AG09319 (cell line): ENCODE results near the gene APLP2.

Experiments
- DNase-seq: peaks from one replicate; pipeline ENCODE4 v3.0.0-alpha.2; 2010; ENCODE audit warnings: low read depth; ENCODE audit errors: extremely low read depth
- CTCF ChIP-seq: IDR thresholded peaks from 2 replicates; pipeline ENCODE4 v1.5.1; 2011; ENCODE audit warnings: low read depth, mild to moderate bottlenecking, inconsistent platforms, low read length, moderate library complexity

APLP2 gene

DNA sequence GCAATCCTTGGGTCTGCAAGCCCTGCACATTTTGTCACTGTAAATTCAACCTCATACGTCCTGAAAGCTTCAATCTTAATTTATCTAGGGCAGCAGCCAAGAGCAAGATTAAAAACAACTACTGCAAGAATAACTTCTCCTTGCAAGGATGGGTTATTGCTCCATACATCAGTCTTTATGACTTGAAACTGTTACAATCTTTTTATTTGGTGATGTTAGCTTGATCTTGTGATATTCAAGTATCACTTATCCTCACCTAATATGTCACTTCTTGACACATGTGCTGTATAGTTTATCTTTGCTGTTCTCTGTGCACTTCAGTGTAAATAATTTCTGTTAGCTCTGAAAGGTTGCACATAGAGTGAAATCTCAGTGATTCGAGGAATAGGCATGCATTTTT lies 14.7 kb upstream of the APLP2 start:
- DNase-seq = no peak
- no peak for TF ChIP-seq CTCF

GRCh38 chr11:130055617-130056016 lies 14.1 kb upstream of the APLP2 start:
- TF ChIP-seq CTCF = no peak

GRCh38 chr11:130061017-130061416 lies 8.7 kb upstream of the APLP2 start:
- TF ChIP-seq CTCF = no peak
- no peak for DNase-seq

More at GRCh38 chr11:130055617-130056016, 14.1 kb upstream of the APLP2 start:
- no peak for DNase-seq

DNA sequence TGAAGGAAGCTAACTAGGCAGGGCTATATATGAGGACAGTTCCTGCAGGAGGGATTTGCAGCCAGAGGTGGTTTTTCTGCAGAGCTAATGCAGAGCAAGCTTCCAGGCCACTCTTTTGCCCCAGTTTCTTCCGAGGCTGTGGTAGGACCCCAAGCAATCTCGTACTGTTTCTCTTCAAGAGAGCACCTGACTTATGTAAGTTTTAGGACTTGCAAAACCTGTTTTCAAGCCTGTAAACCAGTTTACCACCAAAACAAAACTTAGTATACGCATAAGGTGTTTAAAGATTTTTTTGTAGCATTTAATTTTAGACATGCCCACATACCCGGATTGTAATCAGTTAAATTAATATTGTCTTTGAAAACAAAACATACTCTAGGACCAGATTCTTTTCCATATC lies 7.7 kb upstream of the APLP2 start:
- TF ChIP-seq CTCF = no peak
- no peak for DNase-seq

GRCh38 chr11:130063451-130063850 lies 6.2 kb upstream of the APLP2 start:
- DNase-seq = no peak
- TF ChIP-seq CTCF = no peak

DNA sequence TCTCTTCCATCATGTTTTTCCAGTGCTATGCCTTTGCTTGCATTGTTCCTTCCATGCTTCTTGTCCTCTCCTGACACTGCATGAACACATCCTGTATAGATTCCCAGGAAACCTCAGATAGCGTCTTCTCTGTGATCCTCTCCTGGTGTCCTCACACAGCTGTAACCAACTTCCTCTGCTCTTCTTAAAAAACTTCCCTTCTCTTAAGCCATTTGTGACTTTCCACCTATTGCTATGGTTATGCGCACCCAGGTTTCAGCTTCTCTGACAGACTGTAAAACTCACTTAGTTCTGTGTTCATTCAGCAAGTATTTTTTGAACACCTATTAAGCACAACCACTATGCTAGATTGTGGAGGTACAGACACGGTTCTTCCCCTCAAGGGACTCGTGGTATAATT lies 5.1 kb upstream of the APLP2 start:
- TF ChIP-seq CTCF = no peak
- DNase-seq = no peak

DNA sequence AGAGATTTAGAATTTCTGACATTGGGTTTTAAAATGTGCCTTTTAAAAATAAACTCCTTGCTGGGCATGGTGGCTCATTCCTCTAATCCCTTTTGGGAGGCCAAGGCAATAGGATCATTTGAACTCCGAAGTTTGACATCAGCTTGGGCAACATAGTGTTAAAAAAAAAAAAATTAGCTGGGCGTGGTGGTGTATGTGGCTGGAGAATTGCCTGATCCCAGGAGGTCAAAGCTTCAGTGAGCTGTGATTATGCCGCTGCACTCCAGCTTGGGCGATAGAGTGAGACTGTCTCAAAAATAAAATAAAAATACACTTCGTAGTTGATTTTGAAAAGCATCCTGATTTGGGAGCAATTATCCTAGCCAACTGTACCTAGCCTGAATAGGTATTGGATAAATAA lies 3.4 kb upstream of the APLP2 start:
- no peak for TF ChIP-seq CTCF
- DNase-seq = no peak

DNA sequence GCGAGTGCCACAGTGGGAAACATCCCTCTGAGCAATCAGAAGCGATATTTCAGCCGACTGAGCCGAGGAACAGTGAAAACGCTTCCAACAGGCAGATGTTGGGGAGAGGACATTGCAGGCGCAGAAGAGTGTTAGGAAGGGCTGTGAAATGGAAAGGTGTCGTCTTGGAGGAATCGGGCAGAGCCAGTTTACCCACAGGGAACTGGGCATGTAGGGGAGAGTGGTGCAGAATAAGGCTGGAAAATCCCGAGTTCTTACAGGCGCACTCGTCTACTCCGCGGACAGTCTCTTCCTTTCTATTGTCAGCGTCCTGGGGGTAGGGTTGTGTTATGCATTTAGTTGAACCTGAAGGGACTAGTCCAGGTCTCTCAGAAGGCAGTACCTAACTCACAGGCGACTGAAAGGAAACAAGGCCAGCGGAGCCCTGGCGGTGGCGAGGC lies 1.1 kb upstream of the APLP2 start:
- no peak for DNase-seq
- no peak for TF ChIP-seq CTCF
